DOHH2 (cell line): ENCODE data around the gene TTLL8.

Source experiments
- H3F3A ChIP-seq: fragments of 200-600 bp; sonication (generic), shearing (Covaris generic); 2 replicates; pipeline ENCODE4 v1.6.0; 2016; ENCODE audit warnings: antibody characterized with exemption, mild to moderate bottlenecking; ENCODE audit not compliant: control insufficient read depth, insufficient read depth
- H3K27ac ChIP-seq: fragments of 200-600 bp; sonication (generic); 2 replicates; pipeline ENCODE4 v1.5.1; 2014; ENCODE audit warnings: low read depth, mild to moderate bottlenecking, low read length, moderate library complexity
- H3K27me3 ChIP-seq: fragments of 200-600 bp; sonication (generic); 2 replicates; pipeline ENCODE4 v1.6.1; 2014; ENCODE audit warnings: mild to moderate bottlenecking, low read length, mixed read lengths; ENCODE audit not compliant: control insufficient read depth
- H3K36me3 ChIP-seq: fragments of 200-600 bp; sonication (generic); 2 replicates; pipeline ENCODE4 v1.6.1; 2014; ENCODE audit warnings: mild to moderate bottlenecking, low read length, moderate library complexity, mixed read lengths; ENCODE audit not compliant: control insufficient read depth
- H3K4me1 ChIP-seq: fragments of 200-600 bp; sonication (generic); 2 replicates; pipeline ENCODE4 v1.6.1; 2014; ENCODE audit warnings: mild to moderate bottlenecking, low read length, mixed read lengths; ENCODE audit not compliant: control insufficient read depth
- H3K4me2 ChIP-seq: fragments of 200-600 bp; sonication (generic); 2 replicates; pipeline ENCODE4 v1.6.0; 2014; ENCODE audit warnings: mild to moderate bottlenecking, low read length, moderate library complexity
- H3K4me3 ChIP-seq: fragments of 200-600 bp; sonication (generic); 2 replicates; pipeline ENCODE4 v1.5.1; 2014; ENCODE audit warnings: mild to moderate bottlenecking, low read length, mixed read lengths
- H3K79me2 ChIP-seq: fragments of 200-600 bp; sonication (generic); 2 replicates; pipeline ENCODE4 v1.6.1; 2014; ENCODE audit warnings: mild to moderate bottlenecking, low read length, mixed read lengths; ENCODE audit not compliant: control insufficient read depth
- H3K9me2 ChIP-seq: fragments of 200-600 bp; sonication (generic); replicated peaks from 2 replicates; pipeline ENCODE4 v1.6.1; 2014; ENCODE audit warnings: mild to moderate bottlenecking, low read length, mixed read lengths; ENCODE audit not compliant: control insufficient read depth
- H3K9me3 ChIP-seq: fragments of 200-600 bp; sonication (generic); 2 replicates; pipeline ENCODE4 v1.6.1; 2014; ENCODE audit warnings: antibody characterized with exemption, low read length, mixed read lengths; ENCODE audit not compliant: control insufficient read depth, insufficient read depth
- H4K20me1 ChIP-seq: fragments of 200-600 bp; sonication (generic); 2 replicates; pipeline ENCODE4 v1.6.0; 2014; ENCODE audit warnings: low read depth, mild to moderate bottlenecking, antibody characterized with exemption, low read length, moderate library complexity; ENCODE audit not compliant: control insufficient read depth, insufficient read depth
- CTCF ChIP-seq: fragments of 200-600 bp; sonication (generic); IDR thresholded peaks from one replicate; pipeline ENCODE4 v1.5.1; 2014; ENCODE audit warnings: antibody characterized with exemption, mild to moderate bottlenecking, low read depth, low read length; ENCODE audit not compliant: poor library complexity, severe bottlenecking
- EZH2phosphoT487 ChIP-seq: fragments of 200-600 bp; sonication (generic); IDR thresholded peaks from 2 replicates; pipeline ENCODE4 v1.6.1; 2017; ENCODE audit warnings: borderline replicate concordance, mild to moderate bottlenecking, antibody characterized with exemption, low read length, moderate library complexity, mixed read lengths

The TTLL8 gene

GRCh38 chr22:50041361-50042065 is 16.6 kb downstream of the TTLL8 start:
- Histone ChIP-seq H4K20me1 (no peaks in the 10 kb centered on the region), H3K36me3 (no peaks in the 10 kb centered on the region), H3K9me2 (no peaks in the 10 kb centered on the region), H3K27ac (no peak overlapping the region), H3K4me3 (no peak overlapping the region), H3K9me3 (peaks cover 16% of the 10 kb centered on the region), H3K4me2 (no peak overlapping the region), H3K4me1 (no peaks in the 10 kb centered on the region), H3K27me3 (peaks cover 2% of the 10 kb centered on the region; the same call in 1 of the 2 replicates), H3F3A (0 out of 2 replicates have a peak, but pooled peaks cover 2% of the 10 kb centered on the region), H3K79me2 (no peaks in the 10 kb centered on the region)
- TF ChIP-seq EZH2phosphoT487 (no peak), CTCF (no peak)

- Histone ChIP-seq H3K79me2 (no peaks in the 10 kb centered on the region), H4K20me1 (no peaks in the 10 kb centered on the region), H3K9me2 (no peaks in the 10 kb centered on the region), H3K4me1 (no peaks in the 10 kb centered on the region), H3K4me2 (no peak overlapping the region), H3K4me3 (no peak overlapping the region), H3K27me3 (peaks cover 2% of the 10 kb centered on the region; the same call in 1 of the 2 replicates), H3K27ac (no peak overlapping the region), H3K36me3 (no peaks in the 10 kb centered on the region), H3F3A (0 out of 2 replicates have a peak, but pooled peaks cover 2% of the 10 kb centered on the region), H3K9me3 (peaks cover 16% of the 10 kb centered on the region)
- TF ChIP-seq EZH2phosphoT487 (no peak), CTCF (no peak)
These were observed 17.4 kb downstream of the TTLL8 start for GRCh38 chr22:50040717-50041116.

- Histone ChIP-seq H3K27ac (no peak overlapping the region), H3K9me2 (no peaks in the 10 kb centered on the region), H3K9me3 (peaks cover 16% of the 10 kb centered on the region), H4K20me1 (no peaks in the 10 kb centered on the region), H3K79me2 (no peaks in the 10 kb centered on the region), H3K4me1 (no peaks in the 10 kb centered on the region), H3K27me3 (peaks cover 2% of the 10 kb centered on the region; the same call in 1 of the 2 replicates), H3F3A (0 out of 2 replicates have a peak, but pooled peaks cover 2% of the 10 kb centered on the region), H3K36me3 (no peaks in the 10 kb centered on the region), H3K4me3 (no peak overlapping the region), H3K4me2 (no peak overlapping the region)
- TF ChIP-seq CTCF = no peak
- no peak for TF ChIP-seq EZH2phosphoT487
These were observed 18.2 kb downstream of the TTLL8 start for GRCh38 chr22:50039669-50040443.
